Neural cell (in vitro differentiated cells): ENCODE measurements around the gene RBM48. TPM values are rescaled to one million over a fixed set of nuclear protein-coding genes. Genes with fewer than 3 reads are reported as not detected.

Source experiments
- H2AFZ ChIP-seq: fragments of 200-600, 300-800 bp; sonication (generic), shearing (Covaris generic); 2 replicates; pipeline ENCODE4 v1.6.0; 2014; ENCODE audit warnings: low read depth, mild to moderate bottlenecking, antibody characterized with exemption, low read length, moderate library complexity
- H3F3A ChIP-seq: fragments of 200-600 bp; shearing (Covaris generic); 2 replicates; pipeline ENCODE4 v1.6.1; 2016; ENCODE audit warnings: mild to moderate bottlenecking, moderate library complexity, mixed read lengths, antibody characterized with exemption, low read length; ENCODE audit not compliant: insufficient read depth, poor library complexity, severe bottlenecking
- H3K27ac ChIP-seq: fragments of 200-600, 300-800 bp; sonication (generic), shearing (Covaris generic); 2 replicates; pipeline ENCODE4 v1.5.1; 2014; ENCODE audit warnings: mild to moderate bottlenecking, low read length, moderate library complexity
- H3K27me3 ChIP-seq: fragments of 300-800, 200-600 bp; sonication (generic), shearing (Covaris generic); 2 replicates; pipeline ENCODE4 v1.6.0; 2014; ENCODE audit warnings: mild to moderate bottlenecking, low read depth, low read length, moderate library complexity; ENCODE audit not compliant: insufficient read depth
- H3K36me3 ChIP-seq: fragments of 300-800, 200-600 bp; sonication (generic), shearing (Covaris generic); 2 replicates; pipeline ENCODE4 v1.5.1; 2014; ENCODE audit warnings: mild to moderate bottlenecking, antibody characterized with exemption, low read length, moderate library complexity; ENCODE audit not compliant: insufficient read depth
- H3K4me2 ChIP-seq: fragments of 300-800, 200-600 bp; sonication (generic), shearing (Covaris generic); 2 replicates; pipeline ENCODE4 v1.6.0; 2014; ENCODE audit warnings: mild to moderate bottlenecking, low read length
- H3K4me3 ChIP-seq: fragments of 300-800, 200-600 bp; sonication (generic), shearing (Covaris generic); 2 replicates; pipeline ENCODE4 v1.5.1; 2014; ENCODE audit warnings: mild to moderate bottlenecking, low read length, moderate library complexity
- H3K79me2 ChIP-seq: fragments of 200-600 bp; shearing (Covaris generic); replicated peaks from 2 replicates; pipeline ENCODE4 v1.6.0; 2014; ENCODE audit warnings: mild to moderate bottlenecking, low read length, moderate library complexity; ENCODE audit not compliant: insufficient read depth
- H3K9ac ChIP-seq: fragments of 300-800, 200-600 bp; sonication (generic), shearing (Covaris generic); 2 replicates; pipeline ENCODE4 v1.6.1; 2016; ENCODE audit warnings: mild to moderate bottlenecking, low read length, mixed read lengths
- H3K9me2 ChIP-seq: fragments of 200-600 bp; shearing (Covaris generic); 2 replicates; pipeline ENCODE4 v1.6.1; 2016; ENCODE audit warnings: mild to moderate bottlenecking, low read length, mixed read lengths; ENCODE audit not compliant: insufficient read depth
- H3K9me3 ChIP-seq: fragments of 200-600, 300-800 bp; sonication (generic), shearing (Covaris generic); 2 replicates; pipeline ENCODE4 v1.6.1; 2016; ENCODE audit warnings: mild to moderate bottlenecking, mixed run types, low read length, moderate library complexity, mixed read lengths
- H4K20me1 ChIP-seq: fragments of 200-600 bp; shearing (Covaris generic); 2 replicates; pipeline ENCODE4 v1.6.1; 2016; ENCODE audit warnings: mild to moderate bottlenecking, mixed run types; ENCODE audit not compliant: insufficient read depth
- CTCF ChIP-seq: fragments of 450-650 bp; IDR thresholded peaks from 2 replicates; pipeline ENCODE4 v1.5.1; 2014; ENCODE audit warnings: antibody characterized with exemption, mild to moderate bottlenecking, moderate library complexity; ENCODE audit not compliant: poor library complexity, severe bottlenecking
- EP300 ChIP-seq: fragments of 450-650 bp; conservative IDR thresholded peaks from 2 replicates; pipeline ENCODE4 v1.6.1; 2014; ENCODE audit warnings: antibody characterized with exemption, mild to moderate bottlenecking, moderate library complexity; ENCODE audit not compliant: poor library complexity, severe bottlenecking
- EZH2 ChIP-seq: fragments of 200-600, 300-800 bp; shearing (Covaris generic), sonication (generic); IDR thresholded peaks from 2 replicates; pipeline ENCODE4 v1.6.1; 2014; ENCODE audit warnings: antibody characterized with exemption, low read length, borderline replicate concordance, mild to moderate bottlenecking; ENCODE audit not compliant: insufficient read depth, poor library complexity, severe bottlenecking
- MXI1 ChIP-seq: fragments of 450-650 bp; conservative IDR thresholded peaks from 2 replicates; pipeline ENCODE4 v1.6.1; 2014; ENCODE audit warnings: antibody characterized with exemption, mild to moderate bottlenecking; ENCODE audit not compliant: poor library complexity, severe bottlenecking
- POLR2AphosphoS5 ChIP-seq: IDR thresholded peaks from 2 replicates; pipeline ENCODE4 v1.6.1; 2012
- RAD21 ChIP-seq: fragments of 450-650 bp; conservative IDR thresholded peaks from 2 replicates; pipeline ENCODE4 v1.6.1; 2014; ENCODE audit warnings: antibody characterized with exemption, mild to moderate bottlenecking, moderate library complexity
- REST ChIP-seq: IDR thresholded peaks from 2 replicates; pipeline ENCODE4 v1.6.1; 2012; ENCODE audit warnings: borderline replicate concordance
- SMC3 ChIP-seq: fragments of 450-650 bp; conservative IDR thresholded peaks from 2 replicates; pipeline ENCODE4 v1.6.1; 2014; ENCODE audit warnings: antibody characterized with exemption, mild to moderate bottlenecking, moderate library complexity; ENCODE audit not compliant: poor library complexity
- TAF1 ChIP-seq: IDR thresholded peaks from 2 replicates; pipeline ENCODE4 v1.6.1; 2012; ENCODE audit warnings: low read depth
- polyA plus RNA-seq: library from polyadenylated mRNA; depleted of rRNA; stranded (reverse); fragments of >200 nt; gene quantifications from 2 replicates; pipeline ENCODE4 v1.2.3, GENCODE V29; 2014

The RBM48 gene
- polyA plus RNA-seq, 1 donor from 2014 or later: 26.4 TPM

- Histone ChIP-seq H3K36me3 (peaks cover 7% of the 10 kb centered on the region), H3K4me3 (no peak overlapping the region), H4K20me1 (no peaks in the 10 kb centered on the region), H3K79me2 (no peaks in the 10 kb centered on the region), H3K9ac (no peak overlapping the region), H3K9me3 (no peaks in the 10 kb centered on the region), H3K27me3 (no peaks in the 10 kb centered on the region), H3F3A (no peaks in the 10 kb centered on the region), H3K9me2 (no peaks in the 10 kb centered on the region), H2AFZ (no peak overlapping the region), H3K4me2 (no peak overlapping the region), H3K27ac (no peak overlapping the region)
- TF ChIP-seq CTCF: no peak
- TF ChIP-seq SMC3: no peak
- TF ChIP-seq REST: no peak
- TF ChIP-seq EZH2: no peak
- no peak for TF ChIP-seq MXI1
- no peak for TF ChIP-seq EP300
- TF ChIP-seq POLR2AphosphoS5: no peak
- no peak for TF ChIP-seq TAF1
- TF ChIP-seq RAD21: no peak
These were observed 40.5 kb downstream of the RBM48 start for GRCh38 chr7:92569137-92569536.

GRCh38 chr7:92576296-92576695, 47.7 kb downstream of the RBM48 start:
- no peak overlapping the region for H3K9ac ChIP-seq
- H3F3A ChIP-seq: no peaks in the 10 kb centered on the region

More at GRCh38 chr7:92576296-92576695, 47.7 kb downstream of the RBM48 start:
- no peak overlapping the region for H3K4me2 ChIP-seq
- H3K79me2 ChIP-seq: peaks cover 8% of the 10 kb centered on the region
- no peaks in the 10 kb centered on the region for H3K9me3 ChIP-seq
- TF ChIP-seq EZH2 (no peak), REST (no peak), POLR2AphosphoS5 (no peak), TAF1 (no peak), MXI1 (no peak), RAD21 (no peak), SMC3 (no peak), CTCF (no peak), EP300 (no peak)
- no peaks in the 10 kb centered on the region for H3K9me2 ChIP-seq
- H4K20me1 ChIP-seq: no peaks in the 10 kb centered on the region
- H3K27ac ChIP-seq: no peak overlapping the region
- H3K4me3 ChIP-seq: no peak overlapping the region
- no peaks in the 10 kb centered on the region for H3K27me3 ChIP-seq
- no peak overlapping the region for H2AFZ ChIP-seq
- peaks cover 8% of the 10 kb centered on the region for H3K36me3 ChIP-seq
